GM19099 (cell line): Measurements from ENCODE around the gene MTCL1.

ENCODE experiments used
- POLR2A ChIP-seq: IDR thresholded peaks from 3 replicates; pipeline ENCODE4 v1.6.1; 2011; ENCODE audit warnings: low read depth; ENCODE audit not compliant: insufficient read length; ENCODE audit errors: extremely low read depth

MTCL1 gene

GRCh38 chr18:8778824-8779223 is 73.5 kb downstream of the MTCL1 start:
- no peak for TF ChIP-seq POLR2A

- no peak for TF ChIP-seq POLR2A
Observed at GRCh38 chr18:8779251-8779650, 73.9 kb downstream of the MTCL1 start.

GRCh38 chr18:8780227-8780626 is 74.9 kb downstream of the MTCL1 start:
- no peak for TF ChIP-seq POLR2A

GRCh38 chr18:8781671-8782070 is 76.3 kb downstream of the MTCL1 start:
- TF ChIP-seq POLR2A = no peak

GRCh38 chr18:8783335-8783993 is 78.1 kb downstream of the MTCL1 start:
- no peak for TF ChIP-seq POLR2A

GRCh38 chr18:8783994-8784530 is 78.7 kb downstream of the MTCL1 start:
- TF ChIP-seq POLR2A = no peak

- no peak for TF ChIP-seq POLR2A
Observed at GRCh38 chr18:8785261-8785660, 79.9 kb downstream of the MTCL1 start.

GRCh38 chr18:8785855-8786482 is 80.6 kb downstream of the MTCL1 start:
- no peak for TF ChIP-seq POLR2A

- TF ChIP-seq POLR2A = no peak
Observed at GRCh38 chr18:8786483-8787370, 81.4 kb downstream of the MTCL1 start.

- TF ChIP-seq POLR2A = no peak
Observed at GRCh38 chr18:8787371-8787670, 82.0 kb downstream of the MTCL1 start.

GRCh38 chr18:8787794-8788193 is 82.4 kb downstream of the MTCL1 start:
- no peak for TF ChIP-seq POLR2A

- no peak for TF ChIP-seq POLR2A
Observed at GRCh38 chr18:8788503-8789429, 83.4 kb downstream of the MTCL1 start.

- no peak for TF ChIP-seq POLR2A
Observed at GRCh38 chr18:8791171-8791651, 85.9 kb downstream of the MTCL1 start.

- TF ChIP-seq POLR2A = no peak
Observed at GRCh38 chr18:8792688-8793316, 87.4 kb downstream of the MTCL1 start.
